Measurements from ENCODE around the gene MRPS10.

MRPS10 gene

DNA sequence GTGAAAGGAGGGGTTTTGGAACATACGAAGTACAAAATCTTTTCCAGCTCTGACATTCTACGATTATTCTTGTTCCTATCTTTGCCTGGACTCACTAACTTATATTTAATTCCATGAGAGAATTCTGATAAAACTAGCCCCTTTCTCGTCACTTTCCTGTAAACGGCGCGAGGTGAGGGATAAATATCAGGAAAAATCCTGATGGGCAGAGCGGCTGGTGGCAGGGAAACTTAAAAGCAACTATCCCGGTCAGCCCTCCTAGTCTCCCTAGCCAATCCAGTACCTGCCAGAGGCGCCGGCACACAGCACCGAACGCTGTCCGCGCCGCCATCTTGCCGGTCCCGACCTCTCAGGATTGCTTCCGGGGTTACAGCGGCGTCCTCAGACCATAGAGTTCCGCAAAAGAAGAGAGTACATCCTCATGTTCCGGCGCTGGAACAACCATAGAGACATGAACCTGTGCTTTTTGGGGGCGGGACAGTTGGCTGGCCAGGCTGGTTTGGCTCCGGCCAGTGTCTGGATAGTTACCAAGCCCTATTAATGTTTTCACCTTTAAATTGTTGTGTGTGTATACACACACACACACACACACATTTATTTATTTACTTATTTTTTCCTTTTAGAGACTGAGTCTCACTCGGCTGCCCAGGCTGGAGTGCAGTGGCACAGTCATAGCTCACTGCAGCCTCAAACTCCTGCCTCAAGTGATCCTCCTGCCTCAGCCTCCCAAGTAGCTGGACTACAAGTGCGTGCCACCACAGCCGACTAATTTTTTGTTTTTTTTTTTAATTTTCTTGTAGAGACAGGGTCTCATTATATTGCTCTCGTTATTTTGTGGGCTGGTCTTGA is at the start of gene MRPS10:
Gene MRPS10, minus strand, starts transcription at position 343 of the 849 bp plus-strand sequence. Its CDS starts 12 bp downstream, at position 331.
- peak within 1 kb of the TSS; percentile 75 for H3K27ac ChIP-seq
- peak; percentile 81 for DNase-seq (ENCODE audit: low read depth, low spot score)

DNA sequence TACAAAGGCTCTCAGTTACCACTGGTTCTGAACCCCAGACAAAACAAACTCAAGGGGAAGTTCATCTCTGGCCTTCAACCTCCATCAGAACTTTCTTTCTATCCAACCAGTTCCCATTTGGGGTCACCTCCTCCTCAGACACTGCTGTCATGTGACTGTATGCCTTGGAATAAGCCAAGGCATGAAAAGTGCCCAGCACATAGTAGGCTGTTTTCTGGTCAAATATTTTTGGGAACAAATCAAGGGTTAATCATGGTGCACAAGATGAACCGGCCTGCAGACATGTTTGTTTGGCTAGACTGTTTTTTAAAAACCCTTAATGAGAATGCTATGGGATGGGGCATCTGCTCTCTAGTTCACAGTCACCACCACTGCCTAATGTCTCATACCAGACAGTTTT is 48.9 kb upstream of the MRPS10 start:
- H3K27ac ChIP-seq, result no peak overlapping the region
- DNase-seq (ENCODE audit: low read depth, low spot score), result no peak

DNA sequence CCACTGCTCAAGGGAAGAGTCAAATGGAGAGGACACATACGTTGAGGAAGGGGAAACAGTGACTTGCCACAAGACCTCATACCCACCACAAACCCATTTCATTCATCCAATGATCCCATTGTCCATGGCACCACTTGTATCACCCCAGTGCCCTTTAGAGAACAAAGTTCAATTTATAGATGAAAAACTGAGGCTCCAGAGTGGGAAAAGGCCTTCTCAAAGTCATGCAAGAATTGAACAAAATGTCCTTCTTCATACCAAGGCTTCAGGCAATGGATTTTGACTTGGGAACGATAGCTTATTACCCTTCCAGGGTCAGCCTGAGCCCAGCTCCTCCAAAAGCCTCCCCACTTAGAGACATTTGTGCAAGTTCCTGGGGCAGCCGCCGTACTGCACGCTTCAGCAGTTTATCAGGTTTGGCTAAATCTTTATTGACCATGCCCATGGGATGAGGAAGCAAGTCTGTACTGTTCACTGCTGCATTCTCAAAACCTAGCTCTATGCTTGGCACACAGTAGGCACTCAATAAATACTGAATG is 47.3 kb upstream of the MRPS10 start:
- no peak overlapping the region for H3K27ac ChIP-seq
- no peak for DNase-seq (ENCODE audit: low read depth, low spot score)

GRCh38 chr6:42264162-42264851 is 46.6 kb upstream of the MRPS10 start:
- H3K27ac ChIP-seq, result no peak overlapping the region
- DNase-seq (ENCODE audit: low read depth, low spot score), result no peak

DNA sequence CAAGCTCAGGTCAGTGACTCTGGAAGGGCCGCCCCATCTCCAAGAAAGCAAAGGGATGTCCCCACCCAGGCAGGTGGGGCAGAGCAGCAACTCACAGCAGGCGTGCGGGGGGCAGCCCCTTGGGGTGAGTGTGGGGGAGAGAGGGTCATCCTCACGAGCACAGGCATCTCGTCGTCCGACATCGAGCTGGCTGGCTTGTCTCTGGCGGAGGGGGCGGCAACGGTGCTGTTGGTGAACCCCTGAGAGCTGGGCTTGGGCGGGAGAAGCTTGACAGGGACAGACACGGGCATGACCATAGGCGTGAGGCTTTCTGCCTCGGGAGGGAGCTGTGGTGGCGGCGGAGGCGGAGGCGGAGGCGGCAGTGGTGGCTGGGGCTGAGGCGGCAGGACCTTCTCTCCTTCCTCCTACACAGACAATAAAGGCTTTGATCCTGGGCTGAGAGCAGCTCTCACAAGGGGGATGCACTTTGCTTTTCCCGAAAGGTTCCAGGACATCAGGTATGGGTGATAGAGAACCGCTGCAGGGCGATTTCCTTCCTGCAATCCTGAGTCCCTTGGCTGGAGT is 45.6 kb upstream of the MRPS10 start:
- no peak overlapping the region for H3K27ac ChIP-seq
- no peak for DNase-seq (ENCODE audit: low read depth, low spot score)

DNA sequence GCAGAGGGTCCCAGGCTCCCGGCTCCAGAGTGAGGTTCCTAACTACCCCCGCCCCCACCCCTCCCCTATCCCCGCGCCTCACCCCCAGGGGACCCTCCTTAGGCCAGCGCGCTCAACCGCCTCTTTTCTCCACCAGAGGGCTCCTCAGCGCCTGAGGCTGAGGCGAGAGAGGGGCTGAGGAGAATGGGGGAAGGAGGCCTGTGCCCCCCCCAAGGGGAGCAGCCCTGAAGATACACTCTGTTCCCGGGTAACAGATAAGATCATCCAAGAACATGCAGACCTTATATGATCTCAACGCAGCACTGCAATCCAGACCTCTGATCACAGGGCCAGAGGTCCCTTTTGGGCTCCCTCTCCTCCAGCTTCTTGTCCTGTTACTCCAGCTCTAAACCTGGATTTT is 43.3 kb upstream of the MRPS10 start:
- H3K27ac ChIP-seq, result no peak overlapping the region

GRCh38 chr6:42260396-42260888 is 42.8 kb upstream of the MRPS10 start:
- DNase-seq (ENCODE audit: low read depth, low spot score), result no peak
- H3K27ac ChIP-seq, result no peak overlapping the region

More for the DNA sequence above, 43.3 kb upstream of the MRPS10 start:
- DNase-seq (ENCODE audit: low read depth, low spot score), result no peak

- H3K27ac ChIP-seq, result no peak overlapping the region
- DNase-seq (ENCODE audit: low read depth, low spot score), result no peak
Measured at GRCh38 chr6:42259841-42260395, 42.3 kb upstream of the MRPS10 start.

- no peak for DNase-seq (ENCODE audit: low read depth, low spot score)
- H3K27ac ChIP-seq, result no peak overlapping the region
Measured at GRCh38 chr6:42259286-42259685, 41.6 kb upstream of the MRPS10 start.

- no peak for DNase-seq (ENCODE audit: low read depth, low spot score)
- no peak overlapping the region for H3K27ac ChIP-seq
Measured at GRCh38 chr6:42257614-42258013, 40.0 kb upstream of the MRPS10 start.

DNA sequence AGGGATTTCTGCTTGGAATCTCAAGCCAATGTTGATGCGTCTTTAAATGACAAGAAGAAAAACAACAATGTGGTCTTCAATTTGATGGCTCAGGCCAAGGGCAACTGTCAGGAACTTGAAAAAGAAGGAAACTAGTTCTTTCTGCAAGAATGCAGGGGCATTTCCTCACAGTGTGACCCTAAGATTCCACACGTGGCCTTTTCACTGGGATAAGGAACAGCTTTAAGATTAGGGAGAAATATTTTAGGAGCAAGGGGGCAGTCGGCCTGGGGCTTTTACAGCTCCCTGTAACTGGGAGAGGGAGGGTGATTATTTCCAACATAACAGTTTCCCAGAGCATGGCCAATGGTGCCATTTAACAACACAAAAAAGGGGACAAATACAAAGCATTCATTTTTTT is 39.4 kb upstream of the MRPS10 start:
- DNase-seq (ENCODE audit: low read depth, low spot score), result no peak
- H3K27ac ChIP-seq, result no peak overlapping the region

DNA sequence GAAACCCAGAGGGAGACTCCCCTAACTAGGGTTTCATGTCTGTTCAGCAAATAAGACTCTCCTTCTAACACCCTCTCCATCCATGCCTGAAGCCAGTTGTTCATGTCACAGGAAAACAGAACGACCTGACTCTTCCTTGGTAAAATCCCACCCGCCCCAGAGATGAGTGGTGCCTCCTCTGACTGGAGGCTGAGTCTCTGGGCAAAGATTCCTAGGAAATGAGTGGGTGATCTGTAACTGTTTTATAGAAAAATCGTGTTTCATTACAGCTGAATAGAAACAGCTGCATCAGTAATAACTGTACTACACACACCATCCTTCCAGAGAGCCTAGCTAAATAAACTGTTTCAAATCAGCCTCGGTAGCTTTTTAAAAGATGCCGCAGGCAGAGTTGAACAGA is 37.4 kb upstream of the MRPS10 start:
- DNase-seq (ENCODE audit: low read depth, low spot score), result no peak
- no peak overlapping the region for H3K27ac ChIP-seq

DNA sequence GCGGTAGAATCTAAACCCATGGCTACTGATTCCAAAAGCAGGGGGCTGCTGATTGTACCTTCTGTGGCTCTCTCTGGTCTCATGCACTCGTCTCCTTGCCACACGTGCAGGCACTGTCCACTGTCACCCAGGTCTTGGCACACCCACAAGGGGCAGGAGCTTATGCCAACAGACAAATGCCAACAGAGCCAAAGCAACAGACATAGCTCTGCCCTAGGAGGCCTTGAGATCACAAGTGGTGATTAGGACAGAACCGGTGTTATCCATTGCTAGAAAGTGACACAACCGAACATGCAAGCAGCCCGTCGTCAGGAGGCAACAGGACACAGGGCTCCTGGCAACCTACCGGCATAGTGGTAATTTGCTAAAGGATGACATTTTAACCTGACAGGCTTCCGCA is 36.8 kb upstream of the MRPS10 start:
- DNase-seq (ENCODE audit: low read depth, low spot score), result no peak
- no peak overlapping the region for H3K27ac ChIP-seq

DNA sequence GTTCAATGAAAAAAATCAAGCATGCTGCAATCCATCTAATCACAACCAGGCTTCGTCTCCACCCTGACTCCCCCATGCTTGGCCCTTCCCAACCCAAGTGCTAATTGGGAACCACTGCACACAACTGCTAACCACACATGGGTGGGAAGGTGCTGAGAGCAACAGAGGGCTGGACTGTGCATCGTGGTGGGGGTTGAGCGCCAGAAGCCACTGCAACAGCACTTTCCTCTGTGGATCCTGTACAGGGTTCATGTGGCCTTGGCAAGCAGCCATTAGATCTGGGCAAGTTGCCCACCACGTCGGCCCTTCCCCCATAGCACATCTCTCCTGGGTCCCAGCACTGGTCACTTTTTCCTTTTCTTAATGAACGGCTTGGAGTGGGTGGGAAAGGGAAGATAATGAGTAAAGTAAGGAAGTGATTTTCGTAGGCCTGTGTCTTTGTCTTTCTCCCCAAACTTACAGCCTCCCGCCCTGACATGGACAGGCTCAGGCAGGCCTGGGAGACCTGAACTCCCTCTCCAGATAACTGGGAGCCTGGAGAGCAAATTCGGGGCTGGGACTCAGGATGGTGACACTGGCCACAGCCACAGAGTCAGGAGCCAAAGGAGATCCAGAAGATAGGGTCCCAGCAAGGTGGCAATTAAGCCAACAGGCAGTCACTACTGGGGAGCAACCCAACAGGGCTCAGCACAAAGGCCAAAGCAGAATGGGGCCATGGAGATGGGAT is 34.4 kb upstream of the MRPS10 start:
- H3K27ac ChIP-seq, result no peak overlapping the region
- no peak for DNase-seq (ENCODE audit: low read depth, low spot score)

GRCh38 chr6:42251500-42251899 is 33.8 kb upstream of the MRPS10 start:
- no peak overlapping the region for H3K27ac ChIP-seq
- no peak for DNase-seq (ENCODE audit: low read depth, low spot score)

DNA sequence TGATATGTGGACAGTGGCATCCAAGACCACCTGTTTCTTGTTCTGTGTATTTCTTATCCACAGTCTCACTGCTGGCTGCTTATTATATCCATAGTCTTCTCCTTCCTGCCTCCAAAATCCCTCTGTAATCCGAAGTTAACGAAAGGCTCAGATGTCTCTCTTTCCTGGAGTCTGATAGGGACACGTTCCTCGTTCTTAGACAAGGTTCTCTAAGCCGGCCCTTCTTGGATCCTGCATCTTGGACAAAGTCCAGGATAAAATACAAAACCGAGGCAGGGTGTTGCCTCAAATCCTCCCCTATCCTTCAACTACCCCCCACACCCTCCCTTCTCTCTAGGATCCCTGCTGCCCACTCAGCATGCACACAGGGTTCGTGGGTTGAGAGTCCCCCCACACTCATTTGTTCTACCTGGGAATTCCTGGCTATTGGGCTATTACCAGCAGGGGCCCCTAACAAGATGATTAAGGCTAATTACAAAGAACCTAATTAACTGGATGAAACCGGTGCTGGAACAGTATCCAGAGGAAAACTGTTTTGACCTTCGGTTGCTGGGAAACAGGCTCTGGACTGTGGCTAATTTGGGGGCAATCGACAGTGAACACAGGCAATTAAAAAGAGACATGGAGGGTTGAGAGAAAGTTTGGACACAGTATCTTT is 32.7 kb upstream of the MRPS10 start:
- DNase-seq (ENCODE audit: low read depth, low spot score), result no peak
- H3K27ac ChIP-seq, result no peak overlapping the region

DNA sequence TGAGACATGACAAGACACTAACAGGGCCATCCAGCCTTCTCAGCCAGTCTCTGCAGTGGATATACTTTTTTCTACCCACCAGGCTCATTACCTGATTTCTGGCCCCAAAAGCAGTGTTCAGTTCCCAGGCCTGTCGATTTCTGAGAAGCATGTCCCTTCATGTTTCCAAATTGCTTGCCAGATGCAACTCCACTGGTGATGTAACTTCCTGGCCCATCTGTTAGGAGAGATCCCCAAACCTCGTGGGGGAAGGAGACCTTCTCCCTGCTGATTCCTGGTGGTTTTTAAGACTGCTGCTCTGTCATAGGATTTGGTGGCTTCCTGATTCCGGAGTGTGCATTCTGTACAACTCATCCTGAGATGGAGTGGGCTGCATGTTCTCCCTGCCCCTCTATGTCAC is 31.6 kb upstream of the MRPS10 start:
- no peak for DNase-seq (ENCODE audit: low read depth, low spot score)
- peak overlapping the region; percentile 25 for H3K27ac ChIP-seq

DNA sequence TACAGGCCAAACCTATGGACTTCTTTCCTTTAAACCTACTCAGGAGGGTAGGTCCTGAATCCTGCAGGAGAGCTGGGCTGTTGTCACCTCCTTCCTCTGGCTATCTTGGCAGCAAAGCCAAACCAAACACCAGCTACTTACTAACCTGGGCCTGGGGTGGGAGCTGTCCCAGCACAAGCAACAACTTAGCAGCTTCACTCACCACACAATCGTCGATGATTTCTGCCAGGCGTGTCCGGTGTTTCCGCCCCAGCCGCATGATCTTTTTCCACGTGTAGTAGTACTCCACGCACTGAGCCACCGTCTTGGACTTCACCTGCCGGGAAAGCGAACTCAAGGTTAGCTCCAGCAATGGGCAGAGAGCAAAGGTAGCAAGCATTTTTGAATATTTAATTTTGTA is 25.4 kb upstream of the MRPS10 start:
- DNase-seq (ENCODE audit: low read depth, low spot score), result no peak
- no peak overlapping the region for H3K27ac ChIP-seq

DNA sequence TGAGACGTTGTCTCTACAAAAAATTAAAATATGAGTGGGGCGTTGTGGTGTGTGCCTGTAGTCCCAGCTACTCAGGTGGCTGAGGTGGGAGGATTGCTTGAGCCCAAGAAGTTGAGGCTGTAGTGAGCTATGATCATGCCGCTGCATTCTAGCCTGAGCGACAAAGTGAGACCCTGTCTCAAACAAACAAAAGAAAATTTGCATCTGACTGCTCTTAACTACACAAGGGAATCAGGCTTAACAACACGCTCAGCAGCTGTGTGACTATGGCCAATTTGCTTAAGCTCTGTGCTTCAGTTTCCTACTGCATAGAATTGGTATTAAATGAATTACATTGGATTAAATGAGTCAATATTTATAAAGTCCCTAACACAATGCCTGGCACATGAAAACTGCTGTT is 24.3 kb upstream of the MRPS10 start:
- H3K27ac ChIP-seq, result no peak overlapping the region
- no peak for DNase-seq (ENCODE audit: low read depth, low spot score)
